GM23338 (cell line): Measurements from ENCODE around the gene ZSCAN30. TPM values are rescaled to one million over a fixed set of nuclear protein-coding genes. Genes with fewer than 3 reads are reported as not detected.

ENCODE experiments used
- ATAC-seq: fragments of 200-7000 bp; cut with Tn5 transposase; 3 replicates; pipeline ENCODE4 v1.9.1; 2020
- DNase-seq: peaks from one replicate; pipeline ENCODE4 v3.0.0-alpha.2; 2015; ENCODE audit warnings: low spot score
- H2AFZ ChIP-seq: fragments of 200-600 bp; sonication (generic); 2 replicates; pipeline ENCODE4 v1.8.0; 2016; ENCODE audit warnings: antibody characterized with exemption, mild to moderate bottlenecking, moderate library complexity
- H3F3A ChIP-seq: fragments of 200-600 bp; sonication (generic); replicated peaks from 2 replicates; pipeline ENCODE4 v1.8.0; 2017; ENCODE audit warnings: antibody characterized with exemption, mixed run types, low read depth
- H3K27ac ChIP-seq: fragments of 200-600 bp; sonication (generic); 2 replicates; pipeline ENCODE4 v1.6.1; 2016; ENCODE audit warnings: low read depth
- H3K27me3 ChIP-seq: fragments of 200-600 bp; sonication (generic); 2 replicates; pipeline ENCODE4 v1.8.0; 2016; ENCODE audit warnings: mild to moderate bottlenecking, mixed run types, moderate library complexity; ENCODE audit not compliant: insufficient read depth
- H3K36me3 ChIP-seq: fragments of 200-600 bp; sonication (generic); 2 replicates; pipeline ENCODE4 v1.8.0; 2016; ENCODE audit warnings: mild to moderate bottlenecking; ENCODE audit not compliant: insufficient read depth
- H3K4me1 ChIP-seq: fragments of 200-600 bp; sonication (generic); 2 replicates; pipeline ENCODE4 v1.8.0; 2016; ENCODE audit warnings: mild to moderate bottlenecking, moderate library complexity; ENCODE audit not compliant: insufficient read depth
- H3K4me2 ChIP-seq: fragments of 200-600 bp; sonication (generic); 2 replicates; pipeline ENCODE4 v1.7.1; 2017; ENCODE audit warnings: mixed run types
- H3K4me3 ChIP-seq: fragments of 200-600 bp; sonication (generic); 2 replicates; pipeline ENCODE4 v1.6.1; 2016; ENCODE audit warnings: mixed run types
- H3K79me2 ChIP-seq: fragments of 200-600 bp; sonication (generic); replicated peaks from 2 replicates; pipeline ENCODE4 v1.8.0; 2017; ENCODE audit warnings: mild to moderate bottlenecking; ENCODE audit not compliant: insufficient read depth
- H3K9me2 ChIP-seq: fragments of 200-600 bp; sonication (generic); 2 replicates; pipeline ENCODE4 v1.8.0; 2017; ENCODE audit not compliant: insufficient read depth
- H4K20me1 ChIP-seq: fragments of 200-600 bp; sonication (generic); replicated peaks from 2 replicates; pipeline ENCODE4 v1.8.0; 2017; ENCODE audit warnings: mild to moderate bottlenecking; ENCODE audit not compliant: insufficient read depth
- H3K27ac Mint-ChIP-seq: 2 replicates; pipeline ENCODE4 v1.8.0; 2020; ENCODE audit warnings: inconsistent platforms, mild to moderate bottlenecking, moderate library complexity, mixed read lengths
- H3K27me3 Mint-ChIP-seq: 3 replicates; pipeline ENCODE4 v1.8.0; 2022; ENCODE audit warnings: low read depth, mild to moderate bottlenecking, moderate library complexity, mixed read lengths, inconsistent platforms; ENCODE audit not compliant: insufficient read depth, poor library complexity
- H3K36me3 Mint-ChIP-seq: 3 replicates; pipeline ENCODE4 v1.8.0; 2021; ENCODE audit warnings: low read depth, mild to moderate bottlenecking, inconsistent platforms, moderate library complexity, mixed read lengths
- H3K4me1 Mint-ChIP-seq: 3 replicates; pipeline ENCODE4 v1.8.0; 2020; ENCODE audit warnings: mild to moderate bottlenecking, inconsistent platforms, mixed read lengths
- H3K4me3 Mint-ChIP-seq: 3 replicates; pipeline ENCODE4 v1.8.0; 2021; ENCODE audit warnings: moderate library complexity, mild to moderate bottlenecking, inconsistent platforms, mixed read lengths
- H3K9me3 Mint-ChIP-seq: 3 replicates; pipeline ENCODE4 v1.8.0; 2020; ENCODE audit warnings: moderate library complexity, mild to moderate bottlenecking, inconsistent platforms, mixed read lengths
- CREB1 ChIP-seq: fragments of 250-450 bp; sonication (Bioruptor Pico); IDR thresholded peaks from 2 replicates; pipeline ENCODE4 v1.5.0; 2020; ENCODE audit warnings: low read depth, mild to moderate bottlenecking, moderate library complexity
- EZH2phosphoT487 ChIP-seq: fragments of 200-600 bp; sonication (generic); IDR thresholded peaks from one replicate; pipeline ENCODE4 v1.8.1; 2018; ENCODE audit warnings: antibody characterized with exemption; ENCODE audit not compliant: unreplicated experiment
- NANOG ChIP-seq: IDR thresholded peaks from 2 replicates; pipeline ENCODE4 v1.6.1; 2016; ENCODE audit warnings: antibody characterized with exemption, borderline replicate concordance
- POLR2AphosphoS5 ChIP-seq: IDR thresholded peaks from 2 replicates; pipeline ENCODE4 v1.6.1; 2016; ENCODE audit warnings: antibody characterized with exemption, low read depth
- STAT1 ChIP-seq: IDR thresholded peaks from one replicate; pipeline ENCODE4 v1.6.1; 2016; ENCODE audit warnings: antibody characterized with exemption; ENCODE audit not compliant: unreplicated experiment
- ZNF114 ChIP-seq: fragments of 250-450 bp; sonication (Bioruptor Pico); IDR thresholded peaks from 2 replicates; pipeline ENCODE4 v1.5.0; 2020; ENCODE audit warnings: mild to moderate bottlenecking, moderate library complexity
- ZNF331 ChIP-seq: fragments of 250-450 bp; sonication (Bioruptor Pico); IDR thresholded peaks from 2 replicates; pipeline ENCODE4 v1.5.0; 2020; ENCODE audit warnings: low read depth, mild to moderate bottlenecking, moderate library complexity
- polyA plus RNA-seq: library from polyadenylated mRNA; unstranded; fragments of >200 nt; fragmentation: Nextera tagmentation; extraction: Ambion mirVana; gene quantifications from 2 replicates; pipeline ENCODE4 v1.2.1, GENCODE V29; 2016
- total RNA-seq: library from RNA; depleted of rRNA; stranded (reverse); fragments of >200 nt; shearing (Covaris generic); gene quantifications from 2 replicates; pipeline ENCODE4 v1.2.3, GENCODE V29; 2014
- TF ChIP-seq, protein P1 (sequence below), 2 experiments: fragments of 200-600 bp in 1 of 2; sonication (generic) in 1 of 2; conservative IDR thresholded peaks; 2 replicates each; pipeline versions ENCODE4 v1.5.1 to v1.6.1; 2016 to 2017; ENCODE audit warnings: antibody characterized with exemption in 2 of 2, low read depth in 2 of 2, mild to moderate bottlenecking in 2 of 2, moderate library complexity in 1 of 2
- TF ChIP-seq, protein P2 (sequence below): IDR thresholded peaks from one replicate; pipeline ENCODE4 v1.6.1; 2018; ENCODE audit warnings: antibody characterized with exemption; ENCODE audit not compliant: unreplicated experiment
- TF ChIP-seq, protein P3 (sequence below): fragments of 250-450 bp; sonication (Bioruptor Pico); IDR thresholded peaks from 2 replicates; pipeline ENCODE4 v1.5.0; 2020; ENCODE audit warnings: mild to moderate bottlenecking, moderate library complexity
- TF ChIP-seq, protein P4 (sequence below): IDR thresholded peaks from 2 replicates; pipeline ENCODE4 v1.6.1; 2016; ENCODE audit warnings: antibody characterized with exemption

The ZSCAN30 gene
- total and polyA plus RNA-seq, 2 experiments from 2014 or later: 12.3 to 21.8 TPM

DNA sequence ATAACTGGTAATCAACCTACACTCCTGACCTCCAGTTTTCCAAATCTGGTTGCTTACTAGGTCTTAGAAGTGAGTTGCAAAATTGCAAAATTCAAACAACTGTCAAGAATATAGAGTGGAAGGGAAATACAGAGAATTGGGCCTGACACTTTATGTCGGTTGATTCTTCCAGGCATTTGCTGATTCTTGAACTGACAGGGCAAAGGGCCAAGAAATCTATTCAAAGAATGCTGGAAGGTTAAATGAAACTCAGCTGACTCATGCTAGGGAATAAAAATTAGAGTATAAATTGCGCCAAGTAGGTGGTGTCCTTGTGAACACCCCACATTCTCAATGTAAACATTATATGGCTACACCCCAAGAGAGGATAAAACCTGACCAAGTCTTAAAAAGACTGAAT is 21.5 kb upstream of the ZSCAN30 start:
- H3F3A ChIP-seq: no peaks in the 10 kb centered on the region
- H3K36me3 ChIP-seq: peaks cover 21% of the 10 kb centered on the region
- H3K4me3 ChIP-seq: no peak overlapping the region
- no peaks in the 10 kb centered on the region for H3K4me1 ChIP-seq
- no peaks in the 10 kb centered on the region for H4K20me1 ChIP-seq
- no peaks in the 10 kb centered on the region for H3K9me2 ChIP-seq
- DNase-seq: no peak
- H3K27ac ChIP-seq: no peak overlapping the region
- ATAC-seq: no peak
- no peaks in the 10 kb centered on the region for H3K79me2 ChIP-seq
- H3K27me3 Mint-ChIP-seq: no peaks in the 10 kb centered on the region
- TF ChIP-seq, protein P1, sequence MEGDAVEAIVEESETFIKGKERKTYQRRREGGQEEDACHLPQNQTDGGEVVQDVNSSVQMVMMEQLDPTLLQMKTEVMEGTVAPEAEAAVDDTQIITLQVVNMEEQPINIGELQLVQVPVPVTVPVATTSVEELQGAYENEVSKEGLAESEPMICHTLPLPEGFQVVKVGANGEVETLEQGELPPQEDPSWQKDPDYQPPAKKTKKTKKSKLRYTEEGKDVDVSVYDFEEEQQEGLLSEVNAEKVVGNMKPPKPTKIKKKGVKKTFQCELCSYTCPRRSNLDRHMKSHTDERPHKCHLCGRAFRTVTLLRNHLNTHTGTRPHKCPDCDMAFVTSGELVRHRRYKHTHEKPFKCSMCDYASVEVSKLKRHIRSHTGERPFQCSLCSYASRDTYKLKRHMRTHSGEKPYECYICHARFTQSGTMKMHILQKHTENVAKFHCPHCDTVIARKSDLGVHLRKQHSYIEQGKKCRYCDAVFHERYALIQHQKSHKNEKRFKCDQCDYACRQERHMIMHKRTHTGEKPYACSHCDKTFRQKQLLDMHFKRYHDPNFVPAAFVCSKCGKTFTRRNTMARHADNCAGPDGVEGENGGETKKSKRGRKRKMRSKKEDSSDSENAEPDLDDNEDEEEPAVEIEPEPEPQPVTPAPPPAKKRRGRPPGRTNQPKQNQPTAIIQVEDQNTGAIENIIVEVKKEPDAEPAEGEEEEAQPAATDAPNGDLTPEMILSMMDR (conservative IDR thresholded peaks at IDR 0.05; ENCODE audit: low read depth in 2 of 2): no peak
- TF ChIP-seq, protein P2, sequence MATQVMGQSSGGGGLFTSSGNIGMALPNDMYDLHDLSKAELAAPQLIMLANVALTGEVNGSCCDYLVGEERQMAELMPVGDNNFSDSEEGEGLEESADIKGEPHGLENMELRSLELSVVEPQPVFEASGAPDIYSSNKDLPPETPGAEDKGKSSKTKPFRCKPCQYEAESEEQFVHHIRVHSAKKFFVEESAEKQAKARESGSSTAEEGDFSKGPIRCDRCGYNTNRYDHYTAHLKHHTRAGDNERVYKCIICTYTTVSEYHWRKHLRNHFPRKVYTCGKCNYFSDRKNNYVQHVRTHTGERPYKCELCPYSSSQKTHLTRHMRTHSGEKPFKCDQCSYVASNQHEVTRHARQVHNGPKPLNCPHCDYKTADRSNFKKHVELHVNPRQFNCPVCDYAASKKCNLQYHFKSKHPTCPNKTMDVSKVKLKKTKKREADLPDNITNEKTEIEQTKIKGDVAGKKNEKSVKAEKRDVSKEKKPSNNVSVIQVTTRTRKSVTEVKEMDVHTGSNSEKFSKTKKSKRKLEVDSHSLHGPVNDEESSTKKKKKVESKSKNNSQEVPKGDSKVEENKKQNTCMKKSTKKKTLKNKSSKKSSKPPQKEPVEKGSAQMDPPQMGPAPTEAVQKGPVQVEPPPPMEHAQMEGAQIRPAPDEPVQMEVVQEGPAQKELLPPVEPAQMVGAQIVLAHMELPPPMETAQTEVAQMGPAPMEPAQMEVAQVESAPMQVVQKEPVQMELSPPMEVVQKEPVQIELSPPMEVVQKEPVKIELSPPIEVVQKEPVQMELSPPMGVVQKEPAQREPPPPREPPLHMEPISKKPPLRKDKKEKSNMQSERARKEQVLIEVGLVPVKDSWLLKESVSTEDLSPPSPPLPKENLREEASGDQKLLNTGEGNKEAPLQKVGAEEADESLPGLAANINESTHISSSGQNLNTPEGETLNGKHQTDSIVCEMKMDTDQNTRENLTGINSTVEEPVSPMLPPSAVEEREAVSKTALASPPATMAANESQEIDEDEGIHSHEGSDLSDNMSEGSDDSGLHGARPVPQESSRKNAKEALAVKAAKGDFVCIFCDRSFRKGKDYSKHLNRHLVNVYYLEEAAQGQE: no peak
- TF ChIP-seq STAT1 (no peak), ZNF331 (CRISPR knock-in tag) (no peak), EZH2phosphoT487 (no peak), POLR2AphosphoS5 (no peak), NANOG (no peak), CREB1 (no peak), ZNF114 (CRISPR knock-in tag) (no peak)
- TF ChIP-seq, protein P3, sequence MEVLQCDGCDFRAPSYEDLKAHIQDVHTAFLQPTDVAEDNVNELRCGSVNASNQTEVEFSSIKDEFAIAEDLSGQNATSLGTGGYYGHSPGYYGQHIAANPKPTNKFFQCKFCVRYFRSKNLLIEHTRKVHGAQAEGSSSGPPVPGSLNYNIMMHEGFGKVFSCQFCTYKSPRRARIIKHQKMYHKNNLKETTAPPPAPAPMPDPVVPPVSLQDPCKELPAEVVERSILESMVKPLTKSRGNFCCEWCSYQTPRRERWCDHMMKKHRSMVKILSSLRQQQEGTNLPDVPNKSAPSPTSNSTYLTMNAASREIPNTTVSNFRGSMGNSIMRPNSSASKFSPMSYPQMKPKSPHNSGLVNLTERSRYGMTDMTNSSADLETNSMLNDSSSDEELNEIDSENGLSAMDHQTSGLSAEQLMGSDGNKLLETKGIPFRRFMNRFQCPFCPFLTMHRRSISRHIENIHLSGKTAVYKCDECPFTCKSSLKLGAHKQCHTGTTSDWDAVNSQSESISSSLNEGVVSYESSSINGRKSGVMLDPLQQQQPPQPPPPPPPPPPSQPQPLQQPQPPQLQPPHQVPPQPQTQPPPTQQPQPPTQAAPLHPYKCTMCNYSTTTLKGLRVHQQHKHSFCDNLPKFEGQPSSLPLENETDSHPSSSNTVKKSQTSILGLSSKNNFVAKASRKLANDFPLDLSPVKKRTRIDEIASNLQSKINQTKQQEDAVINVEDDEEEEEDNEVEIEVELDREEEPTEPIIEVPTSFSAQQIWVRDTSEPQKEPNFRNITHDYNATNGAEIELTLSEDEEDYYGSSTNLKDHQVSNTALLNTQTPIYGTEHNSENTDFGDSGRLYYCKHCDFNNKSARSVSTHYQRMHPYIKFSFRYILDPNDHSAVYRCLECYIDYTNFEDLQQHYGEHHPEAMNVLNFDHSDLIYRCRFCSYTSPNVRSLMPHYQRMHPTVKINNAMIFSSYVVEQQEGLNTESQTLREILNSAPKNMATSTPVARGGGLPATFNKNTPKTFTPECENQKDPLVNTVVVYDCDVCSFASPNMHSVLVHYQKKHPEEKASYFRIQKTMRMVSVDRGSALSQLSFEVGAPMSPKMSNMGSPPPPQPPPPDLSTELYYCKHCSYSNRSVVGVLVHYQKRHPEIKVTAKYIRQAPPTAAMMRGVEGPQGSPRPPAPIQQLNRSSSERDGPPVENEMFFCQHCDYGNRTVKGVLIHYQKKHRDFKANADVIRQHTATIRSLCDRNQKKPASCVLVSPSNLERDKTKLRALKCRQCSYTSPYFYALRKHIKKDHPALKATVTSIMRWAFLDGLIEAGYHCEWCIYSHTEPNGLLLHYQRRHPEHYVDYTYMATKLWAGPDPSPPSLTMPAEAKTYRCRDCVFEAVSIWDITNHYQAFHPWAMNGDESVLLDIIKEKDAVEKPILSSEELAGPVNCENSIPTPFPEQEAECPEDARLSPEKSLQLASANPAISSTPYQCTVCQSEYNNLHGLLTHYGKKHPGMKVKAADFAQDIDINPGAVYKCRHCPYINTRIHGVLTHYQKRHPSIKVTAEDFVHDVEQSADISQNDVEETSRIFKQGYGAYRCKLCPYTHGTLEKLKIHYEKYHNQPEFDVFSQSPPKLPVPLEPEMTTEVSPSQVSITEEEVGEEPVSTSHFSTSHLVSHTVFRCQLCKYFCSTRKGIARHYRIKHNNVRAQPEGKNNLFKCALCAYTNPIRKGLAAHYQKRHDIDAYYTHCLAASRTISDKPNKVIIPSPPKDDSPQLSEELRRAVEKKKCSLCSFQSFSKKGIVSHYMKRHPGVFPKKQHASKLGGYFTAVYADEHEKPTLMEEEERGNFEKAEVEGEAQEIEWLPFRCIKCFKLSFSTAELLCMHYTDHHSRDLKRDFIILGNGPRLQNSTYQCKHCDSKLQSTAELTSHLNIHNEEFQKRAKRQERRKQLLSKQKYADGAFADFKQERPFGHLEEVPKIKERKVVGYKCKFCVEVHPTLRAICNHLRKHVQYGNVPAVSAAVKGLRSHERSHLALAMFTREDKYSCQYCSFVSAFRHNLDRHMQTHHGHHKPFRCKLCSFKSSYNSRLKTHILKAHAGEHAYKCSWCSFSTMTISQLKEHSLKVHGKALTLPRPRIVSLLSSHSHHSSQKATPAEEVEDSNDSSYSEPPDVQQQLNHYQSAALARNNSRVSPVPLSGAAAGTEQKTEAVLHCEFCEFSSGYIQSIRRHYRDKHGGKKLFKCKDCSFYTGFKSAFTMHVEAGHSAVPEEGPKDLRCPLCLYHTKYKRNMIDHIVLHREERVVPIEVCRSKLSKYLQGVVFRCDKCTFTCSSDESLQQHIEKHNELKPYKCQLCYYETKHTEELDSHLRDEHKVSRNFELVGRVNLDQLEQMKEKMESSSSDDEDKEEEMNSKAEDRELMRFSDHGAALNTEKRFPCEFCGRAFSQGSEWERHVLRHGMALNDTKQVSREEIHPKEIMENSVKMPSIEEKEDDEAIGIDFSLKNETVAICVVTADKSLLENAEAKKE (CRISPR knock-in tag): no peak
- TF ChIP-seq, protein P4, sequence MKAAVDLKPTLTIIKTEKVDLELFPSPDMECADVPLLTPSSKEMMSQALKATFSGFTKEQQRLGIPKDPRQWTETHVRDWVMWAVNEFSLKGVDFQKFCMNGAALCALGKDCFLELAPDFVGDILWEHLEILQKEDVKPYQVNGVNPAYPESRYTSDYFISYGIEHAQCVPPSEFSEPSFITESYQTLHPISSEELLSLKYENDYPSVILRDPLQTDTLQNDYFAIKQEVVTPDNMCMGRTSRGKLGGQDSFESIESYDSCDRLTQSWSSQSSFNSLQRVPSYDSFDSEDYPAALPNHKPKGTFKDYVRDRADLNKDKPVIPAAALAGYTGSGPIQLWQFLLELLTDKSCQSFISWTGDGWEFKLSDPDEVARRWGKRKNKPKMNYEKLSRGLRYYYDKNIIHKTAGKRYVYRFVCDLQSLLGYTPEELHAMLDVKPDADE: no peak
- no peak overlapping the region for H2AFZ ChIP-seq
- H3K4me2 ChIP-seq: no peak overlapping the region
- H3K4me1 Mint-ChIP-seq: no peaks in the 10 kb centered on the region
- H3K36me3 Mint-ChIP-seq: peaks cover 33% of the 10 kb centered on the region
- no peaks in the 10 kb centered on the region for H3K27me3 ChIP-seq
- H3K27ac Mint-ChIP-seq: no peak overlapping the region
- no peak overlapping the region for H3K4me3 Mint-ChIP-seq
- peaks cover 36% of the 10 kb centered on the region for H3K9me3 Mint-ChIP-seq
